Endothelial cell of umbilical vein (primary cell): ENCODE results near the gene AIG1. TPM values are rescaled to one million over a fixed set of nuclear protein-coding genes. Genes with fewer than 3 reads are reported as not detected.

Experiments used
- BruUV-seq: library from RNA; stranded (reverse); fragments of 400-500 nt; replicated peaks from 2 replicates; lab custom pipeline; 2021; lab: Mats Ljungman, UMichigan
- CTCF ChIA-PET: fragments of 300-600, 350-600 bp; sonication (Branson Sonifier 250); formaldehyde crosslinking; loops from one replicate; lab custom pipeline; 2021; ENCODE audit warnings: antibody characterized with exemption, inconsistent platforms; lab: Charles Lee
- POLR2A ChIA-PET: fragments of 300-600, 350-600 bp; sonication (Branson Sonifier 250); formaldehyde crosslinking; loops from one replicate; lab custom pipeline; 2021; ENCODE audit warnings: antibody characterized with exemption, inconsistent platforms; lab: Charles Lee
- DNase-seq: peaks from one replicate; pipeline ENCODE4 v3.0.0-alpha.2; 2011; ENCODE audit warnings: low read depth, low spot score
- FAIRE-seq: peaks from 2 replicates; lab custom pipeline; 2011; peaks lifted over from hg19 to GRCh38; lab: Jason Lieb, UNC
- H2AFZ ChIP-seq: 2 replicates; pipeline ENCODE4 v1.6.0; 2012; ENCODE audit warnings: low read depth, low read length, control low read depth, inconsistent platforms
- H3K27ac ChIP-seq: 2 replicates; pipeline ENCODE4 v1.5.1; 2011; ENCODE audit warnings: low read depth, mild to moderate bottlenecking, control low read depth, low read length, moderate library complexity; ENCODE audit not compliant: insufficient read depth
- H3K27me3 ChIP-seq, 2 experiments: 2 replicates each; pipeline versions ENCODE4 v1.6.0 to v1.6.1; 2011; ENCODE audit warnings: low read length in 2 of 2, mixed read lengths in 1 of 2; ENCODE audit not compliant: control insufficient read depth in 2 of 2, insufficient read depth in 2 of 2
- H3K36me3 ChIP-seq, 2 experiments: 2 replicates in 1 of 2; 3 replicates in 1 of 2; pipeline ENCODE4 v1.5.1; 2011; ENCODE audit warnings: low read length in 2 of 2, mild to moderate bottlenecking in 1 of 2, moderate library complexity in 1 of 2; ENCODE audit not compliant: control insufficient read depth in 2 of 2, insufficient read depth in 2 of 2; ENCODE audit errors: extremely low read depth in 1 of 2
- H3K4me1 ChIP-seq: 3 replicates; pipeline ENCODE4 v1.5.1; 2011; ENCODE audit warnings: mild to moderate bottlenecking, low read length; ENCODE audit not compliant: control insufficient read depth, insufficient read depth; ENCODE audit errors: extremely low read depth
- H3K4me2 ChIP-seq: 2 replicates; pipeline ENCODE4 v1.6.1; 2011; ENCODE audit warnings: low read length, control low read depth, mixed read lengths; ENCODE audit not compliant: insufficient read depth
- H3K4me3 ChIP-seq, 3 experiments: fragments of 200-600 bp in 1 of 3; sonication (generic), shearing (Covaris generic) in 1 of 3; replicated peaks in 1 of 3; 2 replicates each; pipeline ENCODE4 v1.5.1; 2011 to 2016; ENCODE audit warnings: control low read depth in 3 of 3, low read length in 3 of 3, mild to moderate bottlenecking in 2 of 3, inconsistent platforms in 1 of 3, low read depth in 1 of 3, moderate library complexity in 1 of 3; ENCODE audit not compliant: insufficient read depth in 1 of 3
- H3K79me2 ChIP-seq: 2 replicates; pipeline ENCODE4 v1.6.0; 2012; ENCODE audit warnings: low read length, inconsistent platforms; ENCODE audit not compliant: control insufficient read depth, insufficient read depth
- H3K9ac ChIP-seq: replicated peaks from 2 replicates; pipeline ENCODE3; 2011; ENCODE audit warnings: low read length, control low read depth; ENCODE audit not compliant: insufficient read depth; ENCODE audit errors: extremely low read depth
- H3K9me1 ChIP-seq: replicated peaks from 3 replicates; pipeline ENCODE4 v1.6.0; 2011; ENCODE audit warnings: mild to moderate bottlenecking, low read length; ENCODE audit not compliant: control insufficient read depth, insufficient read depth; ENCODE audit errors: extremely low read depth
- H3K9me3 ChIP-seq: replicated peaks from 2 replicates; pipeline ENCODE4 v1.5.1; 2012; ENCODE audit warnings: low read length, inconsistent platforms; ENCODE audit not compliant: control insufficient read depth, insufficient read depth
- H4K20me1 ChIP-seq: replicated peaks from 2 replicates; pipeline ENCODE3; 2011; ENCODE audit warnings: mild to moderate bottlenecking, low read length; ENCODE audit not compliant: control insufficient read depth, insufficient read depth; ENCODE audit errors: extremely low read depth
- EZH2 ChIP-seq: IDR thresholded peaks from 2 replicates; pipeline ENCODE4 v1.6.1; 2012; ENCODE audit warnings: borderline replicate concordance, low read depth, mild to moderate bottlenecking, moderate library complexity, low read length, inconsistent platforms; ENCODE audit not compliant: severe bottlenecking
- FOS ChIP-seq: IDR thresholded peaks from 2 replicates; pipeline ENCODE4 v1.6.1; 2011; ENCODE audit warnings: mild to moderate bottlenecking, low read length, moderate library complexity, borderline replicate concordance; ENCODE audit not compliant: insufficient read depth
- GATA2 ChIP-seq: IDR thresholded peaks from 2 replicates; pipeline ENCODE4 v1.7.0; 2011; ENCODE audit warnings: low read depth, mild to moderate bottlenecking, moderate library complexity, mixed read lengths, low read length; ENCODE audit not compliant: insufficient read length, insufficient read depth
- JUN ChIP-seq: IDR thresholded peaks from 2 replicates; pipeline ENCODE4 v1.6.1; 2011; ENCODE audit warnings: borderline replicate concordance, low read depth; ENCODE audit not compliant: insufficient read length, insufficient read depth
- dilution Hi-C: fragments of 300-500 bp; cut with MboI; formaldehyde crosslinking; loops from one replicate; pipeline ENCODE4 v1.15.0; 2019; ENCODE audit warnings: low sequenced_read_pairs; ENCODE audit not compliant: extremely low pct_ligation_motif_present
- intact Hi-C: fragments of 100-400 bp; cut with micrococcal nuclease; formaldehyde crosslinking; loops from one replicate; pipeline ENCODE4 v1.10.0; 2022
- polyA plus RNA-seq, 4 experiments: library from polyadenylated mRNA; depleted of rRNA in 3 of 4; stranded (reverse) in 3 of 4; unstranded in 1 of 4; fragments of >200 nt; gene quantifications; 2 replicates each; pipeline versions ENCODE4 v1.2.1 to v1.2.3, GENCODE V29; 2011 to 2012; ENCODE audit warnings: missing spikeins in 1 of 4
- total RNA-seq: library from RNA; stranded (reverse); gene quantifications from 2 replicates; pipeline ENCODE4 v1.2.3, GENCODE V29; 2021
- TF ChIP-seq, protein P1 (sequence below), 2 donors: IDR thresholded peaks; 1 replicate in 1 of 2; 2 replicates in 1 of 2; pipeline ENCODE4 v1.5.1; 2011; ENCODE audit warnings: low read length in 2 of 2, mild to moderate bottlenecking in 2 of 2, moderate library complexity in 2 of 2, control low read depth in 1 of 2, inconsistent platforms in 1 of 2, low read depth in 1 of 2; ENCODE audit not compliant: insufficient read depth in 1 of 2; ENCODE audit errors: extremely low read depth in 1 of 2
- TF ChIP-seq, protein P2 (sequence below): IDR thresholded peaks from 2 replicates; pipeline ENCODE4 v1.6.1; 2011; ENCODE audit not compliant: insufficient read depth, insufficient read length

The AIG1 gene
- total and polyA plus RNA-seq, 2 donors (not counting 3 experiments of a cell fraction or from before 2014, with no cell fraction given), result 17.7 to 22.7 TPM

DNA sequence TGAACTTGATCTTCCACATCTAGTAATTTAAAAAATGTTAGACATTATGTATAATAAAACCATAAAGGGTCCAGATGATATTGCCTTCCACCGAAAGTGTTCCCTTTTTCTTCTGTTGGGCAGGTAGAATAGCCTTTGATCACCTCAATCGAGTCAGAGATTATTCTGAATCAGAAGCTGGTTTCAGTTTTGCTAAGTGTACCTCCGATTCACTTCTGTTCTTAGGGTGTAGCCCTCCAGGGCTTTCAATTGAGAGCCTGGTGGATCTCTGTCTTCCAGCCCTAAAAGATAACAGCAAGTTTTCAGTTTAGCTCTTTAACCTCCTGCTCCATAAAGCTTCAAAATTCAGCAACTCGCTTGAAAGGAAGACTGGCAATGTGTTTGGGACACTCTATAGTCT, 21.1 kb upstream of the AIG1 start:
- Histone ChIP-seq H3K4me2 (no peak overlapping the region), H3K9me1 (no peaks in the 10 kb centered on the region), H4K20me1 (no peaks in the 10 kb centered on the region), H3K4me3 (no peak overlapping the region), H3K4me1 (no peaks in the 10 kb centered on the region), H3K9ac (no peak overlapping the region), H3K79me2 (no peaks in the 10 kb centered on the region), H3K27me3 (peaks cover 3 to 9% of the 10 kb centered on the region in 2 experiments), H3K36me3 (no peaks in the 10 kb centered on the region), H2AFZ (no peak overlapping the region), H3K27ac (no peak overlapping the region), H3K9me3 (no peaks in the 10 kb centered on the region)
- dilution Hi-C loops (no loop called here), intact Hi-C loops (no loop called here)
- CTCF ChIA-PET, result interaction anchor here (0.9 to 1.0 kb wide), 2 partner anchors 13 to 388 kb away, joined by 3 read pairs; no protein-coding TSS in a partner anchor
- TF ChIP-seq, protein P1, sequence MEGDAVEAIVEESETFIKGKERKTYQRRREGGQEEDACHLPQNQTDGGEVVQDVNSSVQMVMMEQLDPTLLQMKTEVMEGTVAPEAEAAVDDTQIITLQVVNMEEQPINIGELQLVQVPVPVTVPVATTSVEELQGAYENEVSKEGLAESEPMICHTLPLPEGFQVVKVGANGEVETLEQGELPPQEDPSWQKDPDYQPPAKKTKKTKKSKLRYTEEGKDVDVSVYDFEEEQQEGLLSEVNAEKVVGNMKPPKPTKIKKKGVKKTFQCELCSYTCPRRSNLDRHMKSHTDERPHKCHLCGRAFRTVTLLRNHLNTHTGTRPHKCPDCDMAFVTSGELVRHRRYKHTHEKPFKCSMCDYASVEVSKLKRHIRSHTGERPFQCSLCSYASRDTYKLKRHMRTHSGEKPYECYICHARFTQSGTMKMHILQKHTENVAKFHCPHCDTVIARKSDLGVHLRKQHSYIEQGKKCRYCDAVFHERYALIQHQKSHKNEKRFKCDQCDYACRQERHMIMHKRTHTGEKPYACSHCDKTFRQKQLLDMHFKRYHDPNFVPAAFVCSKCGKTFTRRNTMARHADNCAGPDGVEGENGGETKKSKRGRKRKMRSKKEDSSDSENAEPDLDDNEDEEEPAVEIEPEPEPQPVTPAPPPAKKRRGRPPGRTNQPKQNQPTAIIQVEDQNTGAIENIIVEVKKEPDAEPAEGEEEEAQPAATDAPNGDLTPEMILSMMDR (IDR thresholded peaks at IDR 0.05; ENCODE audit: extremely low read depth in 1 of 2, insufficient read depth in 1 of 2, low read depth in 1 of 2, low read length in 2 of 2), result no peak
- TF ChIP-seq JUN (no peak), GATA2 (no peak), FOS (no peak), EZH2 (no peak)
- TF ChIP-seq, protein P2, sequence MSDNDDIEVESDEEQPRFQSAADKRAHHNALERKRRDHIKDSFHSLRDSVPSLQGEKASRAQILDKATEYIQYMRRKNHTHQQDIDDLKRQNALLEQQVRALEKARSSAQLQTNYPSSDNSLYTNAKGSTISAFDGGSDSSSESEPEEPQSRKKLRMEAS, result no peak
- POLR2A ChIA-PET, result no interaction called here
- BruUV-seq, result no TSS peak
- DNase-seq (no peak), FAIRE-seq (no peak)
